ENCODE data around the gene ZBTB9. TPM values are rescaled to one million over a fixed set of nuclear protein-coding genes. Genes with fewer than 3 reads are reported as not detected.

Gene ZBTB9
- total and polyA plus RNA-seq, 10 donors = 3.6 to 8.4 (median 5.5) TPM

DNA sequence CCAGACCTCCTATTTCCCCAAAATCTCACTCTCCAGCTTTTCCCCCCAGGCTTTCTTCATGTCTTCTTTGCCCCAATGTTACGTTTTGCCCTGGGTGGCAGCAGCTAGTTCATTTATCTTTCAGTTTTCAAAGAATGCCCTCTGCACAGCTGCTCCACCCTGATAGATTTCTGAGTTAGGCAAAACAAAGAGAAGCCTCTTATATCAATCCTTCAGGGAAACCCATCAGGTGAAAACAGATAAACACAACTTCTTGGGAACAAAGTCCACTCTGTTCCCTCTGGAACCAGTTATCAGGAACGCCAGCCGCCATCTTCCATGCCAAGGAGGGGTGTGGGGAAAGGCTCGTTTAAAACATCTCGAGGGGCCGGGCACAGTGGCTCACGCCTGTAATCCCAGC is 34.0 kb downstream of the ZBTB9 start:
- DNase-seq = no peak
- intact Hi-C loops (cut with DNase I; ENCODE audit: low total_unique reads) = no loop called here
- 79 to 90% (median 86%) methylated on average over 7 of the region's 7 CpGs for WGBS, 5 donors
- Histone ChIP-seq H3K9me3 (no peaks in the 10 kb centered on the region), H3K36me3 (no peaks in the 10 kb centered on the region), H3K4me1 (no peaks in the 10 kb centered on the region), H3K27me3 (replicated peaks in 1 of 7) (peaks cover 0 to 11% (median 0%) of the 10 kb centered on the region in 7 donors), H3K27ac (no peak overlapping the region), H3K4me3 (no peak overlapping the region)
- TF ChIP-seq POLR2A (IDR thresholded peaks at IDR 0.05) = no peak
- TF ChIP-seq POLR2AphosphoS5 (IDR thresholded peaks at IDR 0.05) = no peak
- TF ChIP-seq, protein P1, sequence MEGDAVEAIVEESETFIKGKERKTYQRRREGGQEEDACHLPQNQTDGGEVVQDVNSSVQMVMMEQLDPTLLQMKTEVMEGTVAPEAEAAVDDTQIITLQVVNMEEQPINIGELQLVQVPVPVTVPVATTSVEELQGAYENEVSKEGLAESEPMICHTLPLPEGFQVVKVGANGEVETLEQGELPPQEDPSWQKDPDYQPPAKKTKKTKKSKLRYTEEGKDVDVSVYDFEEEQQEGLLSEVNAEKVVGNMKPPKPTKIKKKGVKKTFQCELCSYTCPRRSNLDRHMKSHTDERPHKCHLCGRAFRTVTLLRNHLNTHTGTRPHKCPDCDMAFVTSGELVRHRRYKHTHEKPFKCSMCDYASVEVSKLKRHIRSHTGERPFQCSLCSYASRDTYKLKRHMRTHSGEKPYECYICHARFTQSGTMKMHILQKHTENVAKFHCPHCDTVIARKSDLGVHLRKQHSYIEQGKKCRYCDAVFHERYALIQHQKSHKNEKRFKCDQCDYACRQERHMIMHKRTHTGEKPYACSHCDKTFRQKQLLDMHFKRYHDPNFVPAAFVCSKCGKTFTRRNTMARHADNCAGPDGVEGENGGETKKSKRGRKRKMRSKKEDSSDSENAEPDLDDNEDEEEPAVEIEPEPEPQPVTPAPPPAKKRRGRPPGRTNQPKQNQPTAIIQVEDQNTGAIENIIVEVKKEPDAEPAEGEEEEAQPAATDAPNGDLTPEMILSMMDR (IDR thresholded peaks at IDR 0.05 in 8 of 11, conservative IDR thresholded peaks at IDR 0.05 in 3 of 11) = no peak

DNA sequence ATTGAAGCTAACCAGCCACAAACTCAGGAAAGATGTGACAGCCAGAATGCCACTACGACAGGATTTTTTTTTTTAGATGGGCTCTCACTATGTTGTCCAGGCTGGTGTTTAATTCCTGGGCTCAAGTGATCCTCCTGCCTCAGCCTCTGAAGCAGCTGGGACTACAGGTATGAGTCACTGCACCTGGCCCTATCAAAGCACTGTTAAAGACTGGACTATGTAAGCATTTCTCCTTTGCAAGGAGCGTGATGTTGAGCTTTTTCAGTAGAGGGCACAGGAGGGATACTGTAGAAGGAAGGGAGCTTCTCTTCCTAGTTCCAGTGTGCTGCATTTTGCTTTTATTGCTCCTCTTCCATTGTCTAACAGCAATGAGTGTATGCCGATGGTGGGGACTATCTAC is 35.8 kb downstream of the ZBTB9 start:
- intact Hi-C loops (cut with DNase I; ENCODE audit: low total_unique reads) = no loop called here
- DNase-seq = no peak
- Histone ChIP-seq H3K9me3 (no peaks in the 10 kb centered on the region), H3K36me3 (no peaks in the 10 kb centered on the region), H3K27ac (no peak overlapping the region), H3K4me3 (no peak overlapping the region), H3K27me3 (replicated peaks in 1 of 7) (peaks cover 0 to 11% (median 0%) of the 10 kb centered on the region in 7 donors), H3K4me1 (no peaks in the 10 kb centered on the region)
- 67 to 88% (median 76%) methylated on average over 3 of the region's 3 CpGs for WGBS, 5 donors
- TF ChIP-seq, protein P1 (IDR thresholded peaks at IDR 0.05 in 8 of 11, conservative IDR thresholded peaks at IDR 0.05 in 3 of 11) = no peak
- TF ChIP-seq POLR2A (IDR thresholded peaks at IDR 0.05) (no peak), POLR2AphosphoS5 (IDR thresholded peaks at IDR 0.05) (no peak)

DNA sequence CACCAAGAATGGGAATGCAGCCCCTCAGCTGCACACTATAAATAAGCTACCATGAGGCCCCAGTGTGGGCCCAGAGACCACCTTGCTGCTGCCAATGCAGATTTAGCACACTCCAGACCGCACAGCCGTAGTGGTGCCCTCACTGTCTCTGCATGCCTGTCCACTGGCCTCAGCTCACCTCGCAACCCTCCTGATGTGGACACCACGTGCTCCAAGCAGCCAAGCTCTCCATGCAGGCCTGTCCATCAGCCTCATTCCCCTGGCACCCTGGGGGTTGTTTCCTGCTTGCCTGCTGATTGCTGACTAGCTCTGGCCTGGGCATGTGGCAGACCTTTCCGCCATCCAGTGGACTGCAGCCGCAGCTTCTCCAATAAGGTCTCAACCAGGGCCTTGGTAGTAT is 36.2 kb downstream of the ZBTB9 start:
- DNase-seq = no peak

DNA sequence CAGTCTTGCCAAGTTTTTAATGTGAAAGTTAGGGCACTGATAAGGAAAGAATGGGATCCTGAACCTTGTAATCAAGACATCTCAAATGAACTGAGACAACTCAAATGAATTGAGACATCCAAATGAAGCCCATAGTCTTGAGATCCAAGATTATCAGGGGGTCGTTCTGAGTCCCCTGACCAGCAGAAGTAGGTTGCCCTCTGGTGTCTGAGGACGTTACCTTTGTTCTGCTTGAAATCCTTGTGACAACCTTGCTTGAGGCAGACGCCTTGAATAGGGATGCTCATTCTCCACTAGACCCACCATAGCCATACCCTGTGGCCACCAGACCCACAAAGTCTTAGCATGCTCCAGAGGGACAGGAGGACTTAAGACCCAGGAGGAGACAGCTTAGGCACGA is 37.7 kb downstream of the ZBTB9 start:
- H3K36me3 ChIP-seq = no peaks in the 10 kb centered on the region
- H3K27me3 ChIP-seq (replicated peaks in 1 of 7) = peaks cover 0 to 11% (median 0%) of the 10 kb centered on the region in 7 donors
- H3K4me3 ChIP-seq = no peak overlapping the region
- WGBS, 5 donors = 38 to 44% (median 43%) methylated on average over 4 of the region's 4 CpGs
- no peaks in the 10 kb centered on the region for H3K4me1 ChIP-seq
- no peak for TF ChIP-seq POLR2AphosphoS5 (IDR thresholded peaks at IDR 0.05)
- TF ChIP-seq, protein P1 (IDR thresholded peaks at IDR 0.05 in 8 of 11, conservative IDR thresholded peaks at IDR 0.05 in 3 of 11) = peak in 2 of 11 experiments; percentile 6 to 9
- DNase-seq = no peak
- H3K9me3 ChIP-seq = no peaks in the 10 kb centered on the region
- no peak overlapping the region for H3K27ac ChIP-seq
- intact Hi-C loops (cut with DNase I; ENCODE audit: low total_unique reads) = no loop called here

More for the DNA sequence above, 36.2 kb downstream of the ZBTB9 start:
- intact Hi-C loops (cut with DNase I; ENCODE audit: low total_unique reads) = no loop called here
- TF ChIP-seq, protein P1 (IDR thresholded peaks at IDR 0.05 in 8 of 11, conservative IDR thresholded peaks at IDR 0.05 in 3 of 11) = no peak
- 85 to 98% (median 92%) methylated on average over 6 of the region's 6 CpGs for WGBS, 5 donors
- Histone ChIP-seq H3K27me3 (replicated peaks in 1 of 7) (peaks cover 0 to 11% (median 0%) of the 10 kb centered on the region in 7 donors), H3K27ac (no peak overlapping the region), H3K36me3 (no peaks in the 10 kb centered on the region), H3K4me1 (no peaks in the 10 kb centered on the region), H3K9me3 (no peaks in the 10 kb centered on the region), H3K4me3 (no peak overlapping the region)
